Measurements from ENCODE around the gene SIPA1L3.

SIPA1L3 gene

GRCh38 chr19:37997911-37998344, 90.9 kb downstream of the SIPA1L3 start:
- TF ChIP-seq, protein P1, sequence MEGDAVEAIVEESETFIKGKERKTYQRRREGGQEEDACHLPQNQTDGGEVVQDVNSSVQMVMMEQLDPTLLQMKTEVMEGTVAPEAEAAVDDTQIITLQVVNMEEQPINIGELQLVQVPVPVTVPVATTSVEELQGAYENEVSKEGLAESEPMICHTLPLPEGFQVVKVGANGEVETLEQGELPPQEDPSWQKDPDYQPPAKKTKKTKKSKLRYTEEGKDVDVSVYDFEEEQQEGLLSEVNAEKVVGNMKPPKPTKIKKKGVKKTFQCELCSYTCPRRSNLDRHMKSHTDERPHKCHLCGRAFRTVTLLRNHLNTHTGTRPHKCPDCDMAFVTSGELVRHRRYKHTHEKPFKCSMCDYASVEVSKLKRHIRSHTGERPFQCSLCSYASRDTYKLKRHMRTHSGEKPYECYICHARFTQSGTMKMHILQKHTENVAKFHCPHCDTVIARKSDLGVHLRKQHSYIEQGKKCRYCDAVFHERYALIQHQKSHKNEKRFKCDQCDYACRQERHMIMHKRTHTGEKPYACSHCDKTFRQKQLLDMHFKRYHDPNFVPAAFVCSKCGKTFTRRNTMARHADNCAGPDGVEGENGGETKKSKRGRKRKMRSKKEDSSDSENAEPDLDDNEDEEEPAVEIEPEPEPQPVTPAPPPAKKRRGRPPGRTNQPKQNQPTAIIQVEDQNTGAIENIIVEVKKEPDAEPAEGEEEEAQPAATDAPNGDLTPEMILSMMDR (IDR thresholded peaks at IDR 0.05) = no peak
- Histone ChIP-seq H3K9me3 (no peaks in the 10 kb centered on the region), H3K4me1 (ENCODE audit: control insufficient read depth in 1 of 2, insufficient read depth in 1 of 2, low read depth in 1 of 2, low read length in 1 of 2) (peaks cover under 1% of the 10 kb centered on the region in 2 experiments), H3K36me3 (no peaks in the 10 kb centered on the region), H3K27me3 (no peaks in the 10 kb centered on the region), H3K4me3 (ENCODE audit: low read depth in 1 of 2, low read length in 1 of 2) (no peak overlapping the region), H3K27ac (no peak overlapping the region)

DNA sequence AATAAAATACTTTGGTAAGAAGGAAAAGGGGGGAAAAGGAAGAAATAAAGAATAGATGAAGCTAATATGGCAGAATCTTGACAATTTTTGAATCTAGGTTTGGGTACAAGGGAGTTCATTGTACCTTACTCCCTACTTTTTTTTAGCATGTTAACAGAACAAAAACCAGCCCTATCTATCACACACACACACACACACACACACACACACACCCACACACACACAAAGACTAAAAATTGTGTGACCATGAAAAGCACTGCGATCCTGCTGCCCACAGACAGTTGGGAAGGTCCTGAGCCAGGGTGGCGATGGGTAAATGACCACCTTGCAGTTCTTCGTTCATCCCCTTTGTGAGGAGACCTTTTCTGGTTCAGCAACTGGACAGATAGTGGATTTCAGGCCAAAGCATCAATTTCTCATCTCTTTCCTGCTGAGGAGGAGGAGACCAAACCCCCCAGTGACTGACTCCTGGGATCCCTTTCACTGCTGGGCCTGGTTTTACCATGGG, 91.8 kb downstream of the SIPA1L3 start:
- Histone ChIP-seq H3K36me3 (no peaks in the 10 kb centered on the region), H3K27ac (no peak overlapping the region), H3K4me3 (ENCODE audit: low read depth in 1 of 2, low read length in 1 of 2) (no peak overlapping the region), H3K4me1 (ENCODE audit: control insufficient read depth in 1 of 2, insufficient read depth in 1 of 2, low read depth in 1 of 2, low read length in 1 of 2) (peaks cover 10% of the 10 kb centered on the region in 2 experiments), H3K27me3 (no peaks in the 10 kb centered on the region), H3K9me3 (no peaks in the 10 kb centered on the region)
- TF ChIP-seq, protein P1 (IDR thresholded peaks at IDR 0.05) = no peak

DNA sequence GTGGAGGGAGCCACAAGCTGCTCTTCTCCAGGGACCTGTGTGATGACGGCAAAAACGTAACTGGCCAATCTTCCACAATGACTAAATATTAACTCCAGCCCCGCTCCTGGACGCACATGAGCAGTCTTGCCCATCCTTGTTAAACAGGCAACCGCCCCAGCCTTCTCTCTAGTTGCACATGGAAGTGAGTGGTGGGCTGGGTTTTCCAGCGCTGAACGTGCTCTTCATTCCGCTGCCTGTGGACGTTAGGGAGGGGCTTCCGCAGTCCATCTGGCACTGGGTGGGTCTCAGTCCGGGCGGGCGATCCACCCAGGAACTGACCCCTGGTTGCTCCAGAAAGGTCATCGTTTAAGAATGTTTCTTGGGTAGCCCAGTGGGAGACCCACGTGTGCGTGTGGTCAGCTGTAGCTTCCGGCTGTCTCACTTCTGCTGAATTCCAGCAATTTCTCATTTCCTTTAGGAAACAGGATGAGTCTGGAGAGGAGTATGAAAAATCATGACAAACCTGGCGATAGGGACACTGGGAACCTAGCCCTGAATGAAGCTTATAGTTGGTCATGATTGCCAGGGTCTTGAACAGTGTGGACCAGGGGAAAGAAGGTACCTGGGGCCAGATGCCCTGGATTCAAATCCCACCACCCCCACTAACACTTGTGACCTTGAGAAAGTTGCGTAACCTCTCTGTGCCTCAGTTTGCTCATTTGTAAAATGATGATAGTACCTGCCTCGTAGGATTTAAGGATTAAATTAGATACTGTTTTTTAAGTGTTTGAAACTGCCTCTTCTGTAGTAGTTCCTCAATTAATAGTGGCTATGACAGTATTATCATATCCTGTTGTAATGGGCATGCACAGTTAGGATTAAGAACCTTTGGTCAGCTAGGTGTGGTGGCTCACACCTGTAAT, 92.6 kb downstream of the SIPA1L3 start:
- TF ChIP-seq, protein P1 (IDR thresholded peaks at IDR 0.05) = no peak
- no peak overlapping the region for H3K27ac ChIP-seq
- no peak overlapping the region for H3K4me3 ChIP-seq (ENCODE audit: low read depth in 1 of 2, low read length in 1 of 2)
- no peaks in the 10 kb centered on the region for H3K27me3 ChIP-seq
- no peaks in the 10 kb centered on the region for H3K36me3 ChIP-seq
- peaks cover 17% of the 10 kb centered on the region in 2 experiments for H3K4me1 ChIP-seq (ENCODE audit: control insufficient read depth in 1 of 2, insufficient read depth in 1 of 2, low read depth in 1 of 2, low read length in 1 of 2)
- H3K9me3 ChIP-seq = no peaks in the 10 kb centered on the region

GRCh38 chr19:38001158-38001781, 94.3 kb downstream of the SIPA1L3 start:
- Histone ChIP-seq H3K27me3 (no peaks in the 10 kb centered on the region), H3K27ac (no peak overlapping the region), H3K36me3 (no peaks in the 10 kb centered on the region), H3K9me3 (no peaks in the 10 kb centered on the region), H3K4me3 (ENCODE audit: low read depth in 1 of 2, low read length in 1 of 2) (no peak overlapping the region), H3K4me1 (ENCODE audit: control insufficient read depth in 1 of 2, insufficient read depth in 1 of 2, low read depth in 1 of 2, low read length in 1 of 2) (peaks cover 18 to 22% of the 10 kb centered on the region in 2 experiments)
- TF ChIP-seq, protein P1 (IDR thresholded peaks at IDR 0.05) = no peak

GRCh38 chr19:38003438-38004185, 96.6 kb downstream of the SIPA1L3 start:
- Histone ChIP-seq H3K27ac (peak overlapping the region; percentile 44), H3K4me3 (ENCODE audit: low read depth in 1 of 2, low read length in 1 of 2) (peak overlapping the region; percentile 51 to 61)

More at GRCh38 chr19:38003438-38004185, 96.6 kb downstream of the SIPA1L3 start:
- H3K36me3 ChIP-seq = no peaks in the 10 kb centered on the region
- TF ChIP-seq, protein P1 (IDR thresholded peaks at IDR 0.05) = no peak
- no peaks in the 10 kb centered on the region for H3K27me3 ChIP-seq
- H3K9me3 ChIP-seq = no peaks in the 10 kb centered on the region
- H3K4me1 ChIP-seq (ENCODE audit: control insufficient read depth in 1 of 2, insufficient read depth in 1 of 2, low read depth in 1 of 2, low read length in 1 of 2) = peaks cover 18 to 22% of the 10 kb centered on the region in 2 experiments
